SJSA1 (cell line): ENCODE results near the gene SFSWAP. TPM values are rescaled to one million over a fixed set of nuclear protein-coding genes. Genes with fewer than 3 reads are reported as not detected.

ENCODE experiments used
- DNase-seq, 2 experiments: peaks; one replicate each; pipeline ENCODE4 v3.0.0-alpha.2; 2015 to 2020; ENCODE audit warnings: low spot score in 2 of 2, low read depth in 1 of 2
- H3K27ac ChIP-seq: fragments of 250-450 bp; sonication (Bioruptor Pico); 2 replicates; pipeline ENCODE4 v1.5.1; 2020; ENCODE audit warnings: mild to moderate bottlenecking, moderate library complexity
- H3K27me3 ChIP-seq: fragments of 250-450 bp; sonication (Bioruptor Pico); replicated peaks from 2 replicates; pipeline ENCODE4 v1.5.1; 2020; ENCODE audit warnings: mild to moderate bottlenecking, moderate library complexity
- H3K36me3 ChIP-seq: fragments of 250-450 bp; sonication (Bioruptor Pico); 2 replicates; pipeline ENCODE4 v1.5.1; 2020; ENCODE audit warnings: mild to moderate bottlenecking
- H3K4me1 ChIP-seq: fragments of 250-450 bp; sonication (Bioruptor Pico); replicated peaks from 2 replicates; pipeline ENCODE4 v1.6.1; 2021; ENCODE audit warnings: mild to moderate bottlenecking
- H3K4me3 ChIP-seq: fragments of 250-450 bp; sonication (Bioruptor Pico); 2 replicates; pipeline ENCODE4 v1.5.1; 2020; ENCODE audit warnings: mild to moderate bottlenecking
- H3K9me3 ChIP-seq: fragments of 250-450 bp; sonication (Bioruptor Pico); replicated peaks from 2 replicates; pipeline ENCODE4 v1.5.1; 2020; ENCODE audit warnings: mild to moderate bottlenecking
- total RNA-seq: library from RNA; depleted of rRNA; stranded (reverse); fragments of >200 nt; shearing (Covaris generic); gene quantifications from 2 replicates; pipeline ENCODE4 v1.2.3, GENCODE V29; 2014

The SFSWAP gene
- total RNA-seq, 1 experiment from 2014 or later = 27.0 TPM

DNA sequence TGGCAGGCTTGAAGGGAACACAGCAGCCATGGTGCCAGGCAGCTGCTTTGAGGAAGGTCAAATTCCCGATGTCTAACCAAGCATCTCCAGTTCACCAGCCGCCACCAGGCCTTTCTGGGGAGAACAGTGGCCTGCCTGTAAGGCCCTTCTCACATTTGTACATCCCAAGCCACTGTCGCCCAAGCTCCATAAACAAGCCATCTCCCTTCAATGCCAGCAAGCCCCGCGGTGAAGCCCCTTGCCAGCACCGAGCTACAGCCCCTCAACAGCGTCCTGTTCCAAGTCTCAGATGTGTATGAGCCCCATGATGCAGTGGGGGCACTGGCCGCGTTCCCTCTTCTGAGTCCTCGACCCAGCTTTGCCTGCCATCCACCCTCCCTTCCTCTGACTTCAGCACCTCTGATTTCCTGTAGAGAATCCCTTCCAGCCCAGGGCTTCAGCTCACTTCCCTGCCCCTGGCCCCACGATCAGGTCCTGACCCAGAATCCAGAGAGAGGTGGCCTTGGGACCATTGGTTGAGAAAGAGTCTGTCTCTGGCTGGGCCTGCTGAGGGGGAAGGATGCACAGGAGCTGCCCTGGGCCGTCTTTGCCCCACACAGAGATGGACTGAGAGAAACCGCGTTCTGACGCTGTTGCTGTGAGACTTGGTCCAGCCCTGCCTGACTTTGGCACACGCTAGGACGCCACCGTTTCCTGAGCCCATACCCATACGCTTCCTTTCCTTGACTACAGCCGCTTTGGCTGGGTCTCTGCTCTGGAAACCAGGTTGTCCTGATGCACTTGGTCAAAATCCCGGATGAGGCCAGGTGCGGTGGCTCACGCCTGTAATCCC is 115.4 kb downstream of the SFSWAP start:
- Histone ChIP-seq H3K36me3 (no peaks in the 10 kb centered on the region), H3K27ac (no peak overlapping the region), H3K9me3 (no peaks in the 10 kb centered on the region; the same call in 1 of the 2 replicates), H3K27me3 (peaks cover 20% of the 10 kb centered on the region), H3K4me1 (peaks cover 34% of the 10 kb centered on the region), H3K4me3 (no peak overlapping the region)
- DNase-seq = no peak

DNA sequence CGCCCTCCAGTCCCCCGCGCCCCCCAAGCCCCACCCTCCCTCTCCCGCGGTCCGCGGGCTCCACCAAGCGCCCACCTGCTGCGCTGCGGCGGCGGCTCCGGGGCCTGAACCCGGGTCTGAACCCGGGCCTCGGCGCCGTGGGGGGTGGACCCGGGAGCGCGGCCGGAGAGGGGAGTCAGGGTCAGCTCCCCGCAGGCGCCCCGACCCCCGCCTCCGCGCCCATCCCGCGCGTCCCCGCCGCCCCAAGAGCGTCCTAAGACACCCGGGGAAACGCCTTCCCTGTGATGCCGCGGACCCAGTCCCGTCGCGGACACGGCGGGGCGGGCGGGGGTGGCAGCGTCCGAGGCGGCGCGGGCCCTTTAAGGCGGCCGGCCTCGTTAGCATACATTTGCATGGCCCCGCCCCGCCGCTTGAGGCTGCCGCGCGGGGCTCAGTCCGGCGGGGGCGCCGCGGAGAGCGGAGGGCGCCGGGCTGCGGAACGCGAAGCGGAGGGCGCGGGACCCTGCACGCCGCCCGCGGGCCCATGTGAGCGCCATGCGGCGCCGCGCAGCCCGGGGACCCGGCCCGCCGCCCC is 117.2 kb downstream of the SFSWAP start, which contains the start of gene MMP17:
MMP17 (plus strand) TSS at position 433 of the 574 bp plus-strand sequence; CDS start at position 535, 102 bp downstream.
- no peaks in the 10 kb centered on the region for H3K36me3 ChIP-seq
- H3K27me3 ChIP-seq = peaks cover 20% of the 10 kb centered on the region
- H3K4me1 ChIP-seq = peaks cover 45% of the 10 kb centered on the region
- no peak within 1 kb of the TSS for H3K27ac ChIP-seq
- no peaks in the 10 kb centered on the region; the same call in 1 of the 2 replicates for H3K9me3 ChIP-seq
- no peak for DNase-seq
- peak within 1 kb of the TSS; percentile 37 for H3K4me3 ChIP-seq

- DNase-seq = peak in 1 of 2 experiments; percentile 21
- Histone ChIP-seq H3K9me3 (no peaks in the 10 kb centered on the region; the same call in 1 of the 2 replicates), H3K4me1 (peaks cover 51% of the 10 kb centered on the region), H3K27me3 (peaks cover 20% of the 10 kb centered on the region), H3K36me3 (no peaks in the 10 kb centered on the region), H3K4me3 (peak overlapping the region; percentile 37), H3K27ac (no peak overlapping the region)
Observed at GRCh38 chr12:131828671-131829355, 117.9 kb downstream of the SFSWAP start.

DNA sequence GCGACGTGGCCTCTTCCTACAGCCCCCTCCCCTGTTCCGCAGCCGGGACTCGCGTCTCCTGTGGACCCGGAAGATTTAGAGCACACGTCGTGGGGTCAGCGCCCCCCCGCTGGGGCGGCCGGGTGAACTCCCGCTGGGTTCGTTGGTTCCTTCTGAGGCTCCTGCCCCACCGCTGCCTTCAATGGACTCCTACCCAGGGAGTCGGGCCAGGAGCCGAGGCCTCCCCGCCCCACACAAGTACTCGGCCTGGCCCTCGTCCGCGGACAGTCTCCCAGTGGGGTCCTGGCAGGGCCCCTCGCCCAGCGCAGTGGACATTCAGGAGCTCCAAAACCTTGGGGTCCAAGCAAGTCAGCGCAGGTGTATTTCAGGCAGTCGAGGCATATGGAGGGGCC is 118.5 kb downstream of the SFSWAP start:
- Histone ChIP-seq H3K4me3 (peak overlapping the region; percentile 37), H3K27me3 (peaks cover 20% of the 10 kb centered on the region), H3K4me1 (peaks cover 51% of the 10 kb centered on the region), H3K27ac (no peak overlapping the region), H3K9me3 (no peaks in the 10 kb centered on the region; the same call in 1 of the 2 replicates), H3K36me3 (no peaks in the 10 kb centered on the region)
- DNase-seq = peak in 1 of 2 experiments; percentile 22

GRCh38 chr12:131829791-131830334 is 119.0 kb downstream of the SFSWAP start:
- Histone ChIP-seq H3K27me3 (peaks cover 20% of the 10 kb centered on the region), H3K4me3 (peak overlapping the region; percentile 32), H3K27ac (no peak overlapping the region), H3K36me3 (no peaks in the 10 kb centered on the region), H3K9me3 (no peaks in the 10 kb centered on the region; the same call in 1 of the 2 replicates), H3K4me1 (peaks cover 51% of the 10 kb centered on the region)
- DNase-seq = no peak

GRCh38 chr12:131830335-131830913 is 119.5 kb downstream of the SFSWAP start:
- Histone ChIP-seq H3K9me3 (no peaks in the 10 kb centered on the region; the same call in 1 of the 2 replicates), H3K4me1 (peaks cover 51% of the 10 kb centered on the region), H3K27me3 (peaks cover 20% of the 10 kb centered on the region), H3K4me3 (peak overlapping the region; percentile 32), H3K36me3 (no peaks in the 10 kb centered on the region), H3K27ac (no peak overlapping the region)
- DNase-seq = peak; percentile 72 to 82

GRCh38 chr12:131830914-131831571 is 120.2 kb downstream of the SFSWAP start:
- Histone ChIP-seq H3K4me3 (peak overlapping the region; percentile 32), H3K36me3 (no peaks in the 10 kb centered on the region), H3K9me3 (no peaks in the 10 kb centered on the region; the same call in 1 of the 2 replicates), H3K27me3 (peaks cover 20% of the 10 kb centered on the region), H3K4me1 (peaks cover 51% of the 10 kb centered on the region), H3K27ac (no peak overlapping the region)
- peak in 1 of 2 experiments; percentile 44 for DNase-seq

GRCh38 chr12:131831635-131832041 is 120.7 kb downstream of the SFSWAP start:
- no peaks in the 10 kb centered on the region; the same call in 1 of the 2 replicates for H3K9me3 ChIP-seq
- DNase-seq = peak in 1 of 2 experiments; percentile 46
- peaks cover 19% of the 10 kb centered on the region for H3K27me3 ChIP-seq
- H3K27ac ChIP-seq = no peak overlapping the region
- peak overlapping the region; percentile 32 for H3K4me3 ChIP-seq
- H3K4me1 ChIP-seq = peaks cover 51% of the 10 kb centered on the region
- no peaks in the 10 kb centered on the region for H3K36me3 ChIP-seq

GRCh38 chr12:131832321-131833231 is 121.7 kb downstream of the SFSWAP start:
- Histone ChIP-seq H3K36me3 (no peaks in the 10 kb centered on the region), H3K4me1 (peaks cover 51% of the 10 kb centered on the region), H3K4me3 (peak overlapping the region; percentile 33), H3K27me3 (peaks cover 18% of the 10 kb centered on the region), H3K9me3 (no peaks in the 10 kb centered on the region; the same call in 1 of the 2 replicates), H3K27ac (no peak overlapping the region)
- DNase-seq = peak; percentile 17 to 79

- peaks cover 14% of the 10 kb centered on the region for H3K27me3 ChIP-seq
- no peaks in the 10 kb centered on the region for H3K36me3 ChIP-seq
- no peaks in the 10 kb centered on the region; the same call in 1 of the 2 replicates for H3K9me3 ChIP-seq
- no peak overlapping the region for H3K27ac ChIP-seq
- no peak for DNase-seq
- H3K4me3 ChIP-seq = no peak overlapping the region
- H3K4me1 ChIP-seq = peaks cover 46% of the 10 kb centered on the region
Observed at GRCh38 chr12:131833288-131833895, 122.5 kb downstream of the SFSWAP start.

DNA sequence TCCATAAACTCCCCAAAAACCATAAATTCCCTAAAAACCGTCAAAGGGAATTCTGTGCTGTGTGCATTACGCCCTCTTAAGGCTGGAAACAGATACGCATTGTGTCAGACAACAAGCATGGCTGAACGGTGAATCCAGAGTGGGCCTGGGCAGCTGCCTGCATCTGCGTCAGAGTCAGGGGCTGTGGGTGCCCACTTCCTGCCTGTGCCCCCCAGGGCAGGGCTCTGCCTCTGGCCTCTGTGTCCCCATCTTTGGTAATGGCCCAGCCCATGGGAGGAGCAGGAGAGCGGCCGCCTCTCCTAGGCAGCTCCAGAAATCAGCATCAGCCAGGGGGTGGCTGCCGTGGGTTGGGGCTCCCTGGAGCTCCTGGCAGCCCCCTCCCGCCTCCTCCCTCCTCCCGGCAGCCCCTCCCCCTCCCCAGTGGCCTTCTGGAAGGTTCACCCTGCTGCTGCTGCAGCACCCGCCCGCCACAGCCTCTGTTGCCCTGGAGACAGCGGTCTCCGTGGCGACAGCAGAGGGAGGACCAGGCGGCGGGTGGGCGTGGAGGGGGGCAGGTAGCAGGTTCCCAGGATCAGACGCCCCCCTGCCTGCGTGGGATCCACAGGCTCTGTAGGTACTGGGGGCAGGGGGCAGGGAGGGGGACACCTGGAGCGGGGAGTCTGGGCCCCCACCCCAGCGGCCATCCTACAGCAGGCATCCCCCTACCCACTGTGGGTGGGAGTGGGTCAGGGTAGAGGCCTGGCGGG is 123.2 kb downstream of the SFSWAP start:
- no peak overlapping the region for H3K27ac ChIP-seq
- no peaks in the 10 kb centered on the region for H3K36me3 ChIP-seq
- peaks cover 39% of the 10 kb centered on the region for H3K4me1 ChIP-seq
- H3K9me3 ChIP-seq = no peaks in the 10 kb centered on the region
- DNase-seq = peak in 1 of 2 experiments; percentile 43
- peaks cover 8% of the 10 kb centered on the region for H3K27me3 ChIP-seq
- no peak overlapping the region for H3K4me3 ChIP-seq
